DND-41 (cell line): ENCODE results near the gene ZNF132.

Source experiments
- EZH2 ChIP-seq: IDR thresholded peaks from 3 replicates; pipeline ENCODE4 v1.6.1; 2012; ENCODE audit warnings: borderline replicate concordance, low read depth, mild to moderate bottlenecking, moderate library complexity, low read length, inconsistent platforms; ENCODE audit not compliant: severe bottlenecking
- TF ChIP-seq, protein P1 (sequence below): IDR thresholded peaks from 2 replicates; pipeline ENCODE4 v1.5.1; 2012; ENCODE audit warnings: borderline replicate concordance, low read length, moderate library complexity, mild to moderate bottlenecking; ENCODE audit not compliant: poor library complexity, severe bottlenecking; ENCODE audit errors: extremely low read depth

DNA sequence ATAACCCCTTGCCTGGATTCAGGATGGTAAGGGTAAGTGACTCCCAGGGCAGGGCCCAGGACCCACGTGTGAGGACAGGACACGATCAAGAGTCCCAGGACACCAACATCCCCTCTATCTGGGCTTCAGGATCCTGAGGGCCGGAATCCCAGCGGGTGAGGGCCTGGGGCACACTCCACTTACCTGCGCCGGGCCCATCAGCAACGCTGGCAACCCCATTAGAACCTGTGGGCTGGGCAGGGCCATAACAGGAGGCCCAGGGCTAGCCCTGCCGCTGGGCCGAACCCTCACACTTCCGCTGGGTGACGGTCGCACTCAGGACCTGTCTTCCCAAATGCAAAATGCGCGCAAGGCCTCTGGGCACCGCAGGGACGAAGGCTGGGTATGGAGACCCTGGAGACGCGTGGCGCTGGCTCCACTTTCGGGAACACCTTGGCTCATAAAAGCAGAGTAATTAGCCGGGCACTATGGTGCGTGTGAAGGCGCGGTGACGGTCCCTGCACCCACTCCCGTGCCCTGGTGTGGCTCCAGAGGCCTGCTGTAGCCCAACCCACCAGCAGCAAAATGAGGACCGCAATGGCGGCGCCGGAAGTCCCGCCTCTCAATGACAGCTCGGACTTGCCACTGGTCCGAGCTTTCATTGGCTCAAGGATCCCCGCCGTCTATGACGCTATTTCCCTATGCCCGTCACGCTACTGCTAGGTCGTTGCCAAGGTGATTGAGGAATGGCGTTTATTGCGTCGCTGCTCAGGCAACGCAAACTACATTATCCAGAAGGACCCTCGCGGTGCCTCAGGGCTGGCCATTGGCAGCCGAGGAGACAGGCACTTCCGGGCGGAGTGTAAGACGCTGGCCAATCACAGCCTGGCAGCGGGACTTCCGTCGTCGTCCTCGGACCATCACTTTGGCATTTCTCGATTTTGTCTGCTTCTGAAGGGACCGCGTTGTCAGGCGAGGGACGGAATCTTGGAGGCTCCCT, at the start of gene ZNF132:
- no peak for TF ChIP-seq EZH2
- TF ChIP-seq, protein P1, sequence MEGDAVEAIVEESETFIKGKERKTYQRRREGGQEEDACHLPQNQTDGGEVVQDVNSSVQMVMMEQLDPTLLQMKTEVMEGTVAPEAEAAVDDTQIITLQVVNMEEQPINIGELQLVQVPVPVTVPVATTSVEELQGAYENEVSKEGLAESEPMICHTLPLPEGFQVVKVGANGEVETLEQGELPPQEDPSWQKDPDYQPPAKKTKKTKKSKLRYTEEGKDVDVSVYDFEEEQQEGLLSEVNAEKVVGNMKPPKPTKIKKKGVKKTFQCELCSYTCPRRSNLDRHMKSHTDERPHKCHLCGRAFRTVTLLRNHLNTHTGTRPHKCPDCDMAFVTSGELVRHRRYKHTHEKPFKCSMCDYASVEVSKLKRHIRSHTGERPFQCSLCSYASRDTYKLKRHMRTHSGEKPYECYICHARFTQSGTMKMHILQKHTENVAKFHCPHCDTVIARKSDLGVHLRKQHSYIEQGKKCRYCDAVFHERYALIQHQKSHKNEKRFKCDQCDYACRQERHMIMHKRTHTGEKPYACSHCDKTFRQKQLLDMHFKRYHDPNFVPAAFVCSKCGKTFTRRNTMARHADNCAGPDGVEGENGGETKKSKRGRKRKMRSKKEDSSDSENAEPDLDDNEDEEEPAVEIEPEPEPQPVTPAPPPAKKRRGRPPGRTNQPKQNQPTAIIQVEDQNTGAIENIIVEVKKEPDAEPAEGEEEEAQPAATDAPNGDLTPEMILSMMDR: no peak
